Ishikawa (cell line): Measurements from ENCODE around the gene XRCC5.

ENCODE experiments used
- CREB1 ChIP-seq: IDR thresholded peaks from 2 replicates; pipeline ENCODE4 v1.6.1; 2012; ENCODE audit warnings: low read depth
- EP300 ChIP-seq: IDR thresholded peaks from 2 replicates; pipeline ENCODE4 v1.6.1; 2012; ENCODE audit warnings: borderline replicate concordance
- TAF1 ChIP-seq: IDR thresholded peaks from 2 replicates; pipeline ENCODE4 v1.6.1; 2012; ENCODE audit warnings: low read depth, mild to moderate bottlenecking
- TEAD4 ChIP-seq: IDR thresholded peaks from 2 replicates; pipeline ENCODE4 v1.6.1; 2012

GRCh38 chr2:216235896-216236295 lies 126.7 kb downstream of the XRCC5 start:
- TF ChIP-seq TAF1 = no peak
- no peak for TF ChIP-seq EP300
- TF ChIP-seq TEAD4 = no peak
- no peak for TF ChIP-seq CREB1
